SK-N-MC (cell line): Measurements from ENCODE around the gene SPINDOC.

Source experiments
- EZH2 ChIP-seq: fragments of 200-600 bp; sonication (generic); IDR thresholded peaks from one replicate; pipeline ENCODE4 v1.6.1; 2017; ENCODE audit warnings: antibody characterized with exemption
- POLR2AphosphoS5 ChIP-seq: IDR thresholded peaks from 2 replicates; pipeline ENCODE4 v1.6.1; 2012; ENCODE audit warnings: mild to moderate bottlenecking, low read depth, low read length, borderline replicate concordance

GRCh38 chr11:63837027-63837688, 23.9 kb downstream of the SPINDOC start:
- TF ChIP-seq EZH2 (no peak), POLR2AphosphoS5 (no peak)
